Activated naive CD8-positive, alpha-beta T cell treated with anti-CD3 and anti-CD28 coated beads for 36 hours (primary cell): ENCODE results near the gene WASF2. TPM values are rescaled to one million over a fixed set of nuclear protein-coding genes. Genes with fewer than 3 reads are reported as not detected.

Experiments
- DNase-seq: peaks from one replicate; pipeline ENCODE4 v3.0.0; 2021
- H3K27ac Mint-ChIP-seq: one replicate; pipeline ENCODE4 v1.8.0; 2022; ENCODE audit warnings: mild to moderate bottlenecking, moderate library complexity, mixed read lengths
- H3K27me3 Mint-ChIP-seq: one replicate; pipeline ENCODE4 v1.8.0; 2022; ENCODE audit warnings: mild to moderate bottlenecking, mixed read lengths
- H3K36me3 Mint-ChIP-seq: one replicate; pipeline ENCODE4 v1.8.0; 2021; ENCODE audit warnings: mild to moderate bottlenecking, mixed read lengths
- H3K4me1 Mint-ChIP-seq: one replicate; pipeline ENCODE4 v1.8.0; 2021; ENCODE audit warnings: mixed read lengths
- H3K4me3 Mint-ChIP-seq: one replicate; pipeline ENCODE4 v1.8.0; 2022; ENCODE audit warnings: mild to moderate bottlenecking, moderate library complexity, mixed read lengths
- H3K9me3 Mint-ChIP-seq: one replicate; pipeline ENCODE4 v1.8.0; 2022; ENCODE audit warnings: mixed read lengths
- total RNA-seq, 2 experiments: library from RNA; stranded (reverse); gene quantifications; one replicate each; pipeline ENCODE4 v1.2.3, GENCODE V29; 2021

The WASF2 gene
- total RNA-seq, 2 experiments from 2014 or later, result 103 TPM

- Mint-ChIP-seq H3K36me3 (peaks cover 12% of the 10 kb centered on the region), H3K27ac (peak overlapping the region; percentile 79), H3K4me3 (peak overlapping the region; percentile 75)
Observed at GRCh38 chr1:27525296-27526272, 35.6 kb upstream of the WASF2 start.

GRCh38 chr1:27523337-27524020, 33.5 kb upstream of the WASF2 start:
- H3K36me3 Mint-ChIP-seq, result peaks cover 12% of the 10 kb centered on the region
- H3K4me1 Mint-ChIP-seq, result peaks cover 59% of the 10 kb centered on the region
- H3K27me3 Mint-ChIP-seq, result no peaks in the 10 kb centered on the region
- peak overlapping the region; percentile 97 for H3K27ac Mint-ChIP-seq
- H3K9me3 Mint-ChIP-seq, result no peaks in the 10 kb centered on the region
- peak overlapping the region; percentile 90 for H3K4me3 Mint-ChIP-seq
- DNase-seq, result no peak

More at GRCh38 chr1:27525296-27526272, 35.6 kb upstream of the WASF2 start:
- DNase-seq, result peak; percentile 80
- peaks cover 51% of the 10 kb centered on the region for H3K4me1 Mint-ChIP-seq
- no peaks in the 10 kb centered on the region for H3K9me3 Mint-ChIP-seq
- no peaks in the 10 kb centered on the region for H3K27me3 Mint-ChIP-seq

DNA sequence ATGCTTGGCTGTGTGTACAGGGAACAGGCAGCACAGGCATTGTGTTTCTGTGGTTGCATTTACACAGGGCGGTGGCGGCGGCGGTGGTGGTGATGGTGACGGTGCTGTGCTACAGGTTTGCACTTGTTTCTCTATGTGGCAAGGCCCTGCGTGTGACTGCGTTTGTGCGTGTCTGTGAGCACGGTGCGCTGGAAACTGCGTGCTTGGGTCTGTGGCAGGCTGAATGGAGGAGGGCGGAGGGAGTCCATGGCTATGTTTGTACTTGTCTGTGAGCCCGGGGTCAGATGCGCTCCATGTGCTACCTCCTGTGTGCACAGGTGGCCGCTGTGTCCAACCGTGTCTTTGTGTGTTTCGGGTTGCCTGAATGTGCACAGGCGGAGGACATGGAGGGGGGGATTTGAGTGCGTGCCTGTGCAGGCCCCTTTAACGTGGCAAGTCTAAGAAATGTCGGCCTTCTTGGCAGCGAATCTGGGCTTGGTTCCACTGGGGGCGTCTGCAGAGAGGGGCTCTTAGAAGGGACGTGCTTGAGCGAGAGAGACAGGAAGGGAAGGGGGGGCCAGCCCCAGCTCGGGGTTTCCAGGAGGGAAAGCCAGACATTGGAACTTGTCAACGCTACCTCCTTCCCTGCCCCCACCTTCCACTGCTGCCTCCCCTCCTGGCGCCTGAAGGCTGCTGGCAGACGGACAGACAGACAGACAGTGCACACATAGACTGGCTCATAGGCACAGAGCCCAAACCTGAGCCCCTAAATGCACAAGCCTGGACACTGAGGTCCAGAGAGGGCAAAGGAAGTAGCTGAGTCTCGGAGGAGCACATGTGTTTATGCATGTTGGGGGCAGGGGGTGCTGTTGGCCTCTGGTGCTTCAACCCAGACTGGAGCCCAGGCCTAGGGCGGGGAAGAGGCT, 32.7 kb upstream of the WASF2 start:
- H3K4me1 Mint-ChIP-seq, result peaks cover 62% of the 10 kb centered on the region
- H3K36me3 Mint-ChIP-seq, result peaks cover 12% of the 10 kb centered on the region
- no peaks in the 10 kb centered on the region for H3K9me3 Mint-ChIP-seq
- H3K27me3 Mint-ChIP-seq, result no peaks in the 10 kb centered on the region
- DNase-seq, result peak; percentile 77
- H3K4me3 Mint-ChIP-seq, result peak overlapping the region; percentile 90
- H3K27ac Mint-ChIP-seq, result peak overlapping the region; percentile 97

DNA sequence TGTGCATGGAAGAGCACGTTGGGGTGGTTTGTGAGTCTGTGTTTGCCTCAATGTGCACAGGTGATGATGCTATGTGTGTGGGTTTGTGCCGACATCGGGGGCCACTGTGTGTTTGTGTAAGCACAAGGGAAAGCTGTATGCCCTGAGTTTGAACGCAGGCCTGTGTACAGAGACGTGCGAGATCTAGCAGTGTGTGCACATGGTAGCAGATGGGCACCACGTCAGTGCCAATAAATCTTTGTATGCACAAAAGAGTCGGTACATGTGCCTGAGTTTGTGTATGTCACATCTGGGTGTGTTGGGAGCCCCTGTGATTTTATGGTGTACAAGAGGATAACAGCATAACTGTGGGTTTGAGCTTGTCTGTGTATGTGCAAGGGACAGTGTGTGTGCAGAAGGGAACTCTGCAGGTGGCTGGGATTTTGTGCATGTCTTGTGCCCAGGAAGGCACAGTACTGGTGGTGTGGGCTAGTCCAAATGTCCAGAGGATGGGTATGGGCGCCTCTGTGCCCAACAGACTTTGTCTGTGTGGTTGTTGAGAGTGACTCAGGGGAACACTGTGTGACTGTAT, 32.0 kb upstream of the WASF2 start:
- Mint-ChIP-seq H3K4me1 (peaks cover 65% of the 10 kb centered on the region), H3K9me3 (no peaks in the 10 kb centered on the region), H3K27ac (peak overlapping the region; percentile 97), H3K27me3 (no peaks in the 10 kb centered on the region), H3K36me3 (peaks cover 12% of the 10 kb centered on the region), H3K4me3 (peak overlapping the region; percentile 90)
- no peak for DNase-seq

DNA sequence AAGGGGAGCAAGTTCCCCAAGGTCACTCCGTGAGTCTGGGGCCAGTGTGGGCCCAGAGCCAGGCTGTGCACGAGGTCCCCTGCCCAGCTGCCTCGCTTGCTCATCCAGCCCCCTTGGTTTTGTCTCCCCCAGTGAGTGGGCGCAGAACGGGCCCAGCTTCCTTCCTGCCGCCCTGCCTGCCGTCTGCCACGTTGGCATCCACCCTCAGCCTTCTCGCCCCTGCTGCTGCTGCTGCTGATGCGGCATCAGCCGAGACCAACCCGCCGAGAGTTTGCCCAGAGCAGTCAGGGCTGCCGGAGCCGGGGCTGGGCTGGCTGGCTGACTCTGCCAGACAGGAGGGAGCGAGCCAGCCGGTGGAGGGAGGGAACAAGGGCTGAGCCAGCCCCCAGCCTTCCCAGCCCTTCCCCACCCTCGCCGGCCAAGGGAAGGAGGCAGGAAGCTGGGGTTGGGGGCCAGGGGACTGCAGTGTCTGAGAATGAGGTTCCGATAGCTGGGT, 31.4 kb upstream of the WASF2 start:
- Mint-ChIP-seq H3K27me3 (no peaks in the 10 kb centered on the region), H3K36me3 (peaks cover 8% of the 10 kb centered on the region), H3K9me3 (no peaks in the 10 kb centered on the region), H3K27ac (peak overlapping the region; percentile 97), H3K4me3 (peak overlapping the region; percentile 90), H3K4me1 (peaks cover 61% of the 10 kb centered on the region)
- DNase-seq, result peak; percentile 68

DNA sequence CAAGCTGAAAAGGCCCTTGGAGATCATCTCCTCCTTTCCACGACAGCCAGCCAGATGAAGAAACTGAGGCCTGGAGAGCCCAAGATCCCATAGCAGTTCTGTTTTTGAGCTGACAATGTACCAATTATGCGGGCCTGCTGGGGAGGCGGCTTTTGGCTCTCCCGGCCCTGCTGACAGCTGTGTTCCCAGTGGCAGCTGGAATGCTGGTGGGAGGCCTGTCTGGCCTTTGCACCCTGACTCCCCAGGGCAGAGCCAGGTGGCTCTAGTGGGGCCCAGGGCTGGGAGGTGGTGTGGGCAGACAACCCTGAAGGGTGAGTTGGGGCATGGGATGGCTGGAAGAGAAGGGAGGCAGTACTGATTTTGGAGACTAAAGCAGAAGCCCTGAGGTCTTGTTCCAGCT, 30.7 kb upstream of the WASF2 start:
- Mint-ChIP-seq H3K4me3 (peak overlapping the region; percentile 90), H3K27ac (peak overlapping the region; percentile 97), H3K4me1 (peaks cover 54% of the 10 kb centered on the region), H3K36me3 (peaks cover 3% of the 10 kb centered on the region), H3K9me3 (no peaks in the 10 kb centered on the region), H3K27me3 (no peaks in the 10 kb centered on the region)
- no peak for DNase-seq

GRCh38 chr1:27519331-27520258, 29.6 kb upstream of the WASF2 start:
- no peak overlapping the region for H3K4me3 Mint-ChIP-seq
- peak overlapping the region; percentile 97 for H3K27ac Mint-ChIP-seq
- H3K27me3 Mint-ChIP-seq, result no peaks in the 10 kb centered on the region
- no peaks in the 10 kb centered on the region for H3K9me3 Mint-ChIP-seq
- peaks cover 47% of the 10 kb centered on the region for H3K4me1 Mint-ChIP-seq
- H3K36me3 Mint-ChIP-seq, result no peaks in the 10 kb centered on the region
- DNase-seq, result no peak

GRCh38 chr1:27518808-27519207, 28.8 kb upstream of the WASF2 start:
- DNase-seq, result no peak
- Mint-ChIP-seq H3K27ac (no peak overlapping the region), H3K36me3 (no peaks in the 10 kb centered on the region), H3K27me3 (no peaks in the 10 kb centered on the region), H3K4me3 (no peak overlapping the region), H3K9me3 (no peaks in the 10 kb centered on the region), H3K4me1 (peaks cover 41% of the 10 kb centered on the region)

DNA sequence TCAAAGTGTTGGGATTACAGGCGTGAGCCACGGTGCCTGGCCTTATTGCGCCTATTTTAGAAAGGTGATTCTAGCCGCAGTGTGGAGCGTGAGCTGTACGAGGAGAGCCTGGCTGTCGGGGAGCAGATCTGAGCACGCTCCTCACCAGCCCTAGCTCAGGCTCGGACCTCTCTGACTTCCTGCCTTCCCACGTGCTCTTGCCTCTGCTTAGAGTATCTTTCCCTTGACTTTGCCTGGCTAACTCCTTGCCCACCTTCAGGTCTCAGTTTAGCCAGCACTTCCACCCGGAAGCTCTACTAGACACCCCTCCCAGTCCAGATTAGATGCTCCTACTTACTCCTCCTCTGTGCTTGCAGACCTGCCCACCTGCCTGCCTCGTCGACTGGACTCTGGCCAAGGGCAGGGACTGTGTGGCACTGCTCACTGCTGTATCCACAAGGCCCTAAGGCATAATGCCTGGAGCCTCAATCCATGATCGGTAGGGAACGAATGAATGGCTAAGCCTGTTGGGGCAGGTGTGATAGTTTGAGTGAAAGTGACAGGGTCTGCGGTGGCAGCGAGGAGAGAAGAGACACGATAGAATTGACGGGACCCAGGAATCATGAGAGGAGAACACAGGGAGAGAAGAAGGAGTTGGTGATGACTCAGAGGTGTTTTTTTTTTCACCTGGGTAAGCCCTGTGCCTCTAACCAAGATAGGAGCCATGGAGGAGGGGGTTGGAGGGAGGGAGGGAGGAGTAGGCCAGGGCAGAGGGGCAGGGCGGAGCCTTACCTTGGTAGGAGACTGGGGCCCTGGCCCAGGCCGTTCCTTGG, 28.1 kb upstream of the WASF2 start:
- Mint-ChIP-seq H3K9me3 (no peaks in the 10 kb centered on the region), H3K27me3 (no peaks in the 10 kb centered on the region), H3K27ac (peak overlapping the region; percentile 8), H3K36me3 (no peaks in the 10 kb centered on the region), H3K4me3 (no peak overlapping the region), H3K4me1 (peaks cover 35% of the 10 kb centered on the region)
- no peak for DNase-seq

DNA sequence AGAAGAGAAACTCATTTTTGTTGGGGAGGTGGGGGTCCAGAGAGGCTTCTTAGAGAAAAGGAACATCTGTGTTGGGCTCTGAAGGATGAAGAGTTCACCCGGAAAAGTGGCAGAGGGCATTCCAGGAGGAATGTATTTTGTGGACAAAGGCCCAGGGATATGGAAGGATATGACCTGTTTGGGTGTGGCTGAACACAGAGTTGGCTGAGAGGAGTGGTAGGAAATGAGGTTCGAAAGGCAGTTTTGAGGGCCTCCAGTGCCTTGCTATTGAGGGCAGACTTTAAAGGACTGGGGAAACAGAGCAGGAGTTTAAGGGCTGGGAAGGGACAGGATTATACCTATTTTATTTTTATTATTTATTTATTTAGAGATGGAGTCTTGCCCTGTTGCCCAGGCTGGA, 27.3 kb upstream of the WASF2 start:
- no peaks in the 10 kb centered on the region for H3K27me3 Mint-ChIP-seq
- H3K27ac Mint-ChIP-seq, result no peak overlapping the region
- no peaks in the 10 kb centered on the region for H3K36me3 Mint-ChIP-seq
- DNase-seq, result no peak
- H3K4me3 Mint-ChIP-seq, result no peak overlapping the region
- peaks cover 34% of the 10 kb centered on the region for H3K4me1 Mint-ChIP-seq
- H3K9me3 Mint-ChIP-seq, result no peaks in the 10 kb centered on the region

- H3K9me3 Mint-ChIP-seq, result no peaks in the 10 kb centered on the region
- H3K27ac Mint-ChIP-seq, result no peak overlapping the region
- no peaks in the 10 kb centered on the region for H3K36me3 Mint-ChIP-seq
- no peaks in the 10 kb centered on the region for H3K27me3 Mint-ChIP-seq
- DNase-seq, result no peak
- H3K4me3 Mint-ChIP-seq, result no peak overlapping the region
- peaks cover 22% of the 10 kb centered on the region for H3K4me1 Mint-ChIP-seq
Observed at GRCh38 chr1:27515626-27516025, 25.7 kb upstream of the WASF2 start.

DNA sequence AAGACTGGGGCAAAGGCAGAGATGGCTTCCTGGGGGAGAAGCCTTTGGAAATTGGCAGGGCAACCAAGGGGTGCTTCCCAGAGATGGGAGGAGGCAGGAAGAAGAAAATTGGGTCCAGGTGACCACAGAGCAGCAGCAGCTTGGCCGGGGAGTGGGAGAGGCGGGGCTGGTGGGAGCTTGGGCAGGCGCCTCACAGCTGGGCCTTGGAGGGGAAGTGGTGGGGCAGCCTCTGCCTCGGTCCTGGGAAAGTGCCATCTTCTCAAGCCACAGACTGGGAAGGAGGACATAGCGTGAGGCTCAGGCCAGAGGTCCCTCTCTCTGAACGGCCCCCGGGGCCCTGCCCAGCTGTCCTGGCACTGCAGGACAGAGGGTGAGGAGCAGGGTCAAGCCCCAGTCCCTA, 24.0 kb upstream of the WASF2 start:
- Mint-ChIP-seq H3K27me3 (no peaks in the 10 kb centered on the region), H3K9me3 (no peaks in the 10 kb centered on the region), H3K27ac (no peak overlapping the region), H3K4me3 (no peak overlapping the region), H3K36me3 (no peaks in the 10 kb centered on the region), H3K4me1 (peaks cover 15% of the 10 kb centered on the region)
- DNase-seq, result no peak

DNA sequence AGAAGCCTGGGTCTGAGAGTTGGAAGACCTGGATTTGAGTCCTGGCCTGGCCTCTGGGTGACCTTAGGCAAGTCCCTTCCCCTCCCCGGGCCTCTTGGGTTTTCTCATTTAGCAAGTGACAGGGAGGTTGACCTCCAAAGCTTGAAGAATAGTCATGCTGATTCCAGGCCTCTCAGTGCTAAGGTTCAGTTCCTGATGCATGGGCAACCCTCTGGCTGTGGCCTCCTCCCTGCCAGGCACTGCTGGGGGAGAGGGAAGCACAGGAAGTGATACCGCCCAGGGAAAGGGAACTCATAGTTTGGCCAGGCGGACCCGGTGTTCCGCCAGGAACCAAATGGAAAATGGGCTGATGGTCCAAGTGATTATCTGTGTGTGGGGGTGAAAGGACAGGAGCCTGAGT, 23.6 kb upstream of the WASF2 start:
- DNase-seq, result no peak
- Mint-ChIP-seq H3K36me3 (no peaks in the 10 kb centered on the region), H3K27ac (no peak overlapping the region), H3K4me1 (peaks cover 11% of the 10 kb centered on the region), H3K27me3 (no peaks in the 10 kb centered on the region), H3K9me3 (no peaks in the 10 kb centered on the region), H3K4me3 (no peak overlapping the region)
